Loucy (cell line): ENCODE data around the gene FGFR4.

Experiments
- H2AFZ ChIP-seq: fragments of 200-600 bp; sonication (generic); 2 replicates; pipeline ENCODE4 v1.6.0; 2016; ENCODE audit warnings: antibody characterized with exemption, mild to moderate bottlenecking, low read length, moderate library complexity
- H3F3A ChIP-seq: fragments of 200-600 bp; 2 replicates; pipeline ENCODE4 v1.6.0; 2016; ENCODE audit warnings: antibody characterized with exemption, low read depth, mild to moderate bottlenecking
- H3K27me3 ChIP-seq: fragments of 200-600 bp; sonication (generic); 2 replicates; pipeline ENCODE4 v1.6.1; 2014; ENCODE audit warnings: low read length, mild to moderate bottlenecking; ENCODE audit not compliant: insufficient read depth, poor library complexity, severe bottlenecking
- H3K36me3 ChIP-seq: fragments of 200-600 bp; sonication (generic); 2 replicates; pipeline ENCODE4 v1.6.1; 2016; ENCODE audit warnings: low read length; ENCODE audit not compliant: insufficient read depth
- H3K4me1 ChIP-seq: fragments of 200-600 bp; sonication (generic); 2 replicates; pipeline ENCODE4 v1.5.1; 2014; ENCODE audit warnings: low read length, mild to moderate bottlenecking; ENCODE audit not compliant: insufficient read depth, poor library complexity, severe bottlenecking
- H3K4me2 ChIP-seq: fragments of 200-600 bp; sonication (generic); 2 replicates; pipeline ENCODE4 v1.6.0; 2014; ENCODE audit warnings: antibody characterized with exemption, low read length, low read depth, mild to moderate bottlenecking; ENCODE audit not compliant: poor library complexity, severe bottlenecking
- H3K4me3 ChIP-seq: fragments of 200-600 bp; sonication (generic); 2 replicates; pipeline ENCODE4 v1.5.1; 2014; ENCODE audit warnings: low read length, mild to moderate bottlenecking, mixed read lengths; ENCODE audit not compliant: poor library complexity, severe bottlenecking
- H3K79me2 ChIP-seq: fragments of 200-600 bp; sonication (generic); 2 replicates; pipeline ENCODE4 v1.6.1; 2014; ENCODE audit warnings: low read length; ENCODE audit not compliant: insufficient read depth
- H3K9ac ChIP-seq: fragments of 200-600 bp; sonication (generic); 2 replicates; pipeline ENCODE4 v1.6.0; 2014; ENCODE audit warnings: mild to moderate bottlenecking, low read depth, low read length, moderate library complexity; ENCODE audit not compliant: poor library complexity, severe bottlenecking
- H3K9me2 ChIP-seq: fragments of 200-600 bp; sonication (generic); replicated peaks from 2 replicates; pipeline ENCODE4 v1.6.1; 2016; ENCODE audit warnings: low read depth, low read length, mixed read lengths
- H3K9me3 ChIP-seq: fragments of 200-600 bp; sonication (generic); 2 replicates; pipeline ENCODE4 v1.6.1; 2014; ENCODE audit warnings: mild to moderate bottlenecking, antibody characterized with exemption, low read length, low read depth; ENCODE audit not compliant: insufficient read depth
- H4K20me1 ChIP-seq: fragments of 200-600 bp; sonication (generic); 2 replicates; pipeline ENCODE4 v1.6.0; 2014; ENCODE audit warnings: antibody characterized with exemption, low read length, mild to moderate bottlenecking; ENCODE audit not compliant: insufficient read depth, poor library complexity, severe bottlenecking
- EZH2phosphoT487 ChIP-seq: fragments of 200-600 bp; IDR thresholded peaks from 2 replicates; pipeline ENCODE4 v1.6.1; 2018; ENCODE audit warnings: antibody characterized with exemption, mild to moderate bottlenecking, moderate library complexity, borderline replicate concordance
- TF ChIP-seq, protein P1 (sequence below): fragments of 200-600 bp; sonication (generic); conservative IDR thresholded peaks from 2 replicates; pipeline ENCODE4 v1.5.1; 2014; ENCODE audit warnings: mild to moderate bottlenecking, antibody characterized with exemption, low read length

The FGFR4 gene

DNA sequence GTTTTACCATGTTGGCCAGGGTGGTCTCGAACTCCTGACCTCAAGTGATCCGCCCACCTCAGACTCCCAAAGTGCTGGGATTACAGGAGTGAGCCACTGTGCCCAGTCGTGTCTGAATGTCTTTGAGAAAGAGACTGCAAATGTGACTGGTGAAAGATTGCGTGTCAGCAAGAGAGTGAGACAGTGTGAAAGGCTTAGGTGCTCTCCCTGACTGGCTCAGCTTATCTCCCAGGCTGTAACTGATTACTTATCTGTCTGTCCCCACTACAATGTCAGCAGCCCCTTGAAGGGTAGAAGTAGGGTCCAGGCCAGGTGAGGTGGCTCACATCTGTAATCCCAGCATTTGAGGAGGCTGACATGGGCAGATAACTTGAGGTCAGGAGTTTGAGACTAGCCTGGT lies 3.4 kb upstream of the FGFR4 start:
- Histone ChIP-seq H3K27me3 (no peaks in the 10 kb centered on the region), H3F3A (no peaks in the 10 kb centered on the region), H3K9me2 (no peaks in the 10 kb centered on the region), H3K79me2 (no peaks in the 10 kb centered on the region), H2AFZ (no peak overlapping the region), H3K4me1 (no peaks in the 10 kb centered on the region), H3K9me3 (no peaks in the 10 kb centered on the region), H3K36me3 (no peaks in the 10 kb centered on the region), H3K4me2 (no peak overlapping the region), H3K9ac (no peak overlapping the region), H3K4me3 (no peak overlapping the region), H4K20me1 (no peaks in the 10 kb centered on the region)
- TF ChIP-seq EZH2phosphoT487: no peak
- TF ChIP-seq, protein P1, sequence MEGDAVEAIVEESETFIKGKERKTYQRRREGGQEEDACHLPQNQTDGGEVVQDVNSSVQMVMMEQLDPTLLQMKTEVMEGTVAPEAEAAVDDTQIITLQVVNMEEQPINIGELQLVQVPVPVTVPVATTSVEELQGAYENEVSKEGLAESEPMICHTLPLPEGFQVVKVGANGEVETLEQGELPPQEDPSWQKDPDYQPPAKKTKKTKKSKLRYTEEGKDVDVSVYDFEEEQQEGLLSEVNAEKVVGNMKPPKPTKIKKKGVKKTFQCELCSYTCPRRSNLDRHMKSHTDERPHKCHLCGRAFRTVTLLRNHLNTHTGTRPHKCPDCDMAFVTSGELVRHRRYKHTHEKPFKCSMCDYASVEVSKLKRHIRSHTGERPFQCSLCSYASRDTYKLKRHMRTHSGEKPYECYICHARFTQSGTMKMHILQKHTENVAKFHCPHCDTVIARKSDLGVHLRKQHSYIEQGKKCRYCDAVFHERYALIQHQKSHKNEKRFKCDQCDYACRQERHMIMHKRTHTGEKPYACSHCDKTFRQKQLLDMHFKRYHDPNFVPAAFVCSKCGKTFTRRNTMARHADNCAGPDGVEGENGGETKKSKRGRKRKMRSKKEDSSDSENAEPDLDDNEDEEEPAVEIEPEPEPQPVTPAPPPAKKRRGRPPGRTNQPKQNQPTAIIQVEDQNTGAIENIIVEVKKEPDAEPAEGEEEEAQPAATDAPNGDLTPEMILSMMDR: no peak

DNA sequence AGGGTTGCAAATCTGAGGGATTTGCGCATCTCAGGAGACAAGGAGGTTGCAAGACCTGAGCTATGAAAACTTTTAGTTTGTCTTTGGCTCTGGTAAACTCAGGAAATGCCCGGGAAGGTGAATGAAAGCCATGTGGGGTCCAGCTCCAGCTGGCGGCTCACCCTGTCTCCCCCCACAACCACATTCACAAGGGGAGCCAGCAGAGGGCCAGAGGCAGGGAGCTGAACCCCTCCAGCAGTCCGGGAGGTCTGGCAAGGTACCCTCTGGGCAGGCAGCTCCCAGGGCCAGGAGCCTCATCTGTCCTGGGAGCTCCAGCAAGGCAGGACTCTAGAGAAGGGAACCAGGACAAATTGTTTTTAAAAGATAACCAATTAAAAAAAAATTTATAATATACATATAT lies 2.5 kb upstream of the FGFR4 start:
- no peaks in the 10 kb centered on the region for H3K9me2 ChIP-seq
- H3K36me3 ChIP-seq: no peaks in the 10 kb centered on the region
- no peak overlapping the region for H2AFZ ChIP-seq
- H3K9ac ChIP-seq: no peak overlapping the region
- H3F3A ChIP-seq: no peaks in the 10 kb centered on the region
- peaks cover under 1% of the 10 kb centered on the region for H3K4me1 ChIP-seq
- no peaks in the 10 kb centered on the region for H3K79me2 ChIP-seq
- TF ChIP-seq EZH2phosphoT487: no peak
- TF ChIP-seq, protein P1: no peak
- no peaks in the 10 kb centered on the region for H4K20me1 ChIP-seq
- no peak overlapping the region for H3K4me2 ChIP-seq
- no peaks in the 10 kb centered on the region for H3K27me3 ChIP-seq
- H3K4me3 ChIP-seq: no peak overlapping the region
- no peaks in the 10 kb centered on the region for H3K9me3 ChIP-seq

- Histone ChIP-seq H3K27me3 (no peaks in the 10 kb centered on the region), H4K20me1 (no peaks in the 10 kb centered on the region), H3K79me2 (no peaks in the 10 kb centered on the region), H3K4me2 (no peak overlapping the region), H3K9me3 (no peaks in the 10 kb centered on the region), H3K36me3 (no peaks in the 10 kb centered on the region), H3F3A (no peaks in the 10 kb centered on the region), H3K4me3 (no peak overlapping the region), H3K9me2 (no peaks in the 10 kb centered on the region), H2AFZ (no peak overlapping the region), H3K9ac (no peak overlapping the region), H3K4me1 (peaks cover 3% of the 10 kb centered on the region)
- TF ChIP-seq, protein P1: no peak
- no peak for TF ChIP-seq EZH2phosphoT487
These were observed 596 bp upstream of the FGFR4 start for GRCh38 chr5:177085985-177086653.
